Suprapubic skin (tissue), 4 donors: ENCODE data around the gene DNAJC10.

Experiments
- CTCF ChIP-seq, 2 donors: fragments of 200-600 bp in 1 of 2; fragments of 450-650 bp in 1 of 2; sonication (generic) in 1 of 2; IDR thresholded peaks; one replicate each; pipeline ENCODE4 v1.5.1; 2016 to 2019; ENCODE audit warnings: antibody characterized with exemption in 2 of 2, mild to moderate bottlenecking in 1 of 2, moderate library complexity in 1 of 2
- POLR2A ChIP-seq, 2 donors: fragments of 450-650 bp; IDR thresholded peaks; one replicate each; pipeline ENCODE4 v1.6.1; 2017; ENCODE audit warnings: antibody characterized with exemption in 2 of 2, mild to moderate bottlenecking in 2 of 2, moderate library complexity in 2 of 2
- POLR2AphosphoS5 ChIP-seq, 3 donors: sonication (generic); formaldehyde crosslinking; IDR thresholded peaks; one replicate each; pipeline ENCODE4 v1.6.1; 2017; ENCODE audit warnings: antibody characterized with exemption in 3 of 3

GRCh38 chr2:182724656-182725055 lies 8.6 kb downstream of the DNAJC10 start:
- TF ChIP-seq POLR2A (IDR thresholded peaks at IDR 0.05) (no peak), CTCF (IDR thresholded peaks at IDR 0.05) (no peak), POLR2AphosphoS5 (IDR thresholded peaks at IDR 0.05) (no peak)
